Gastrocnemius medialis (tissue), 4 donors: ENCODE measurements around the gene SELENOM. TPM values are rescaled to one million over a fixed set of nuclear protein-coding genes. Genes with fewer than 3 reads are reported as not detected.
A peak's percentile ranks its signal among the peaks of the same experiment; 100 is the strongest.
"Not testable (repeated sequence)": the region's sequence is repeated elsewhere in the genome, so short reads cannot be mapped to it uniquely, and the experiment has no call there.

Experiments used
- ATAC-seq, 2 donors: fragments of 150-250 bp; one replicate each; pipeline ENCODE4 v1.9.1; 2016
- DNase-seq, 2 donors: peaks; one replicate each; pipeline ENCODE4 v3.0.0-alpha.2; 2019
- H3K27ac ChIP-seq, 4 donors: fragments of 200-600 bp; sonication (generic); 1 replicate in 1 of 4; 2 replicates in 3 of 4; pipeline ENCODE4 v1.5.1; 2016 to 2018; ENCODE audit warnings: mild to moderate bottlenecking in 2 of 4, moderate library complexity in 1 of 4
- H3K27me3 ChIP-seq, 3 donors: fragments of 200-600 bp; sonication (generic) in 2 of 3; 1 replicate in 1 of 3; 2 replicates in 2 of 3; pipeline versions ENCODE4 v1.5.1 to v1.6.0; 2016 to 2019; ENCODE audit warnings: mild to moderate bottlenecking in 1 of 3, moderate library complexity in 1 of 3
- H3K36me3 ChIP-seq, 2 donors: fragments of 200-600 bp; sonication (generic) in 1 of 2; one replicate each; pipeline ENCODE4 v1.5.1; 2017 to 2018
- H3K4me1 ChIP-seq, 2 donors: fragments of 200-600 bp; sonication (generic) in 1 of 2; one replicate each; pipeline ENCODE4 v1.5.1; 2016 to 2017; ENCODE audit warnings: mild to moderate bottlenecking in 2 of 2
- H3K4me3 ChIP-seq, 4 donors: fragments of 200-600 bp; sonication (generic) in 3 of 4; 1 replicate in 1 of 4; 2 replicates in 3 of 4; pipeline ENCODE4 v1.5.1; 2016 to 2019; ENCODE audit warnings: mild to moderate bottlenecking in 2 of 4
- H3K9me3 ChIP-seq, 3 donors: fragments of 200-600 bp; sonication (generic) in 2 of 3; 1 replicate in 1 of 3; 2 replicates in 2 of 3; pipeline ENCODE4 v1.5.1; 2016 to 2019
- CTCF ChIP-seq, 5 experiments: fragments of 450-650 bp in 3 of 5; fragments of 200-600 bp in 2 of 5; sonication (generic) in 2 of 5; IDR thresholded peaks in 4 of 5; conservative IDR thresholded peaks in 1 of 5; 1 replicate in 4 of 5; 2 replicates in 1 of 5; pipeline ENCODE4 v1.5.1; 2016 to 2019; ENCODE audit warnings: antibody characterized with exemption in 5 of 5, mild to moderate bottlenecking in 3 of 5, moderate library complexity in 3 of 5
- POLR2A ChIP-seq, 2 donors: fragments of 450-650 bp; IDR thresholded peaks; one replicate each; pipeline ENCODE4 v1.6.1; 2017; ENCODE audit warnings: antibody characterized with exemption in 2 of 2, mild to moderate bottlenecking in 2 of 2, moderate library complexity in 2 of 2
- in situ Hi-C, 4 donors: fragments of 200-750 bp; cut with MboI; loops; one replicate each; pipeline versions ENCODE4 v1.15.0 to v1.8.0; 2017; ENCODE audit warnings: low sequenced_read_pairs in 4 of 4
- intact Hi-C: fragments of 100-400 bp; cut with DNase I; formaldehyde crosslinking; loops from one replicate; pipeline ENCODE4 v1.15.1; 2023; ENCODE audit warnings: low total_unique reads
- total RNA-seq, 4 donors: library from RNA; depleted of rRNA; stranded (reverse); fragments of >200 nt; gene quantifications; one replicate each; pipeline versions ENCODE4 v1.1.0 to v1.2.3, GENCODE V29; 2016

Gene SELENOM
- total RNA-seq, 4 donors from 2014 or later, result 144 to 184 (median 157) TPM

DNA sequence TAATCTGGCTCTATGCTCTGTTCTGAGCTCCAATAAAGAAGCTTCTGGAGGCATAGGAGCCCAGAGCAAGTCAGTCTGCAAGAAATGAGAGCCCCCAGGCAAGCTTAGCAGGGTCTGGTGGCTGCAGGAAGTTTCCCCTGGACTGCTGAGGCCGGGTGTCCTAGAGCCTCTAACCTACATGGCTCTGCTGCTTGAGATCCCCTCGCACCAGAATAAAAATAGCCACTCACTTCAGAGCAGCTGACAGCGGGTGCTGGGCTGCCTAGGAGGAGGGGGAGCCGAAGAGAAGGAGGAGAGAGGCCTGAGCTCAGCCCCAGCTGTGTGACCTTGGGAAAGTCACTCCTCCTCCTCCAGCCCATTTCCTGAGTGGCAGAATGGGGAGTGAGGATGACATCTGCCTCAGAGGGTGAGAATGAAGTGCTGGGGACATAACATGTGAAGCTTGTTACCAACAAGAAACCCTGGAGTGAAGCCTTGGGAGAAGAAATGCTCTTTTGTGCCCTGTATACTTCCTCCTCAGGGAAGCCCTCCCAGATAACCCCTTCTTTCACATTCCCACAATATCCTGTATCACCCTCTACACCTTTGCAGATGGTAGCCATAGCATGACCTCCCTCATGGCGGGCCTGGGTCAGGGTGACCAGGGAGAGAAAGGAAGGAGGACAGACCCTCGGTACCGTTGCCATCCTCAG lies 11.8 kb upstream of the SELENOM start:
- Histone ChIP-seq H3K9me3 (no peaks in the 10 kb centered on the region), H3K36me3 (no peaks in the 10 kb centered on the region), H3K27ac (peak overlapping the region; percentile 57 to 67 (median 66)), H3K27me3 (no peaks in the 10 kb centered on the region), H3K4me1 (peaks cover 24 to 30% of the 10 kb centered on the region in 2 donors), H3K4me3 (no peak overlapping the region)
- TF ChIP-seq POLR2A (IDR thresholded peaks at IDR 0.05) (peak; percentile 29 to 47), CTCF (IDR thresholded peaks at IDR 0.05 in 4 of 5, conservative IDR thresholded peaks at IDR 0.05 in 1 of 5) (no peak)
- intact Hi-C loops (no loop called here), in situ Hi-C loops (no loop called here)
- ATAC-seq, result peak; percentile 76 to 82
- DNase-seq, result peak in 1 of 2 donors; percentile 63

DNA sequence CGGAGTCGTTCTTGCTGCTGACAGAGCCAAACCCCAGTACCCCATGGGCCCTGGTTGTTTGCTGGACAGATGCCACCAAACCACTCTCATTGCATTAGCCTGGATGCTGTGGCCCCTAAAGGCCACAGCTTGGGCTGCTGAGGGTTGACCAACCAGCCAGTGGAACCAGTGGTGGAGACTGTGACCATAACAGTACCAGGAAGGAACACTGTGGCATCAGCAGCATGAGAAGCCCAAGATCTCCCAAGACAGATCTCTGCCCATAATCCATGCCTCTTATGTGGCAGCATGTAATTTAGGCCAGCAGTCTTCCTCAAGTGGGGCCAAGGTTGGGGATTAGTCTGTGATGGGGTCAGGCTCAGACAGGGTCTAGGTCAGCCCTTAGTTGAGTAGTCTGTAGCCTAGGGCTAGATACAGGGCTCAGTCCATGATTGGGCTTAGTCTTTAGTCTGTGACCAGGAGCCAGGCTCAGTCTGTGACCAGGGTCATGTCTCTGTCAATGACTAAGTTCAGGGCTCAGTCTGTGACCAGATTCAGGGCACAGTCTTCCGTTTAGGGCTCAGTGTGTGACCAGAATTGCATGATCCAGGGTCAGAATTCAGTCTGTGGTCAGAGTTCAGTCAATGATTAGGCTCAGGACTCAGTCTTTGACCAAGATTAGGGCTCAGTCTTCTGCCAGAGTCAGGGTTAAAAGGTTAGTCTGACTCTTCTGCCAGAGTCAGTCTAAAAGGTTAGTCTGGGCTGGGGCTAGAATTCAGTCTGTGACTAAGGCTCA lies 10.9 kb upstream of the SELENOM start:
- Histone ChIP-seq H3K27me3 (no peaks in the 10 kb centered on the region), H3K36me3 (no peaks in the 10 kb centered on the region), H3K4me3 (no peak overlapping the region), H3K9me3 (no peaks in the 10 kb centered on the region), H3K4me1 (peaks cover 24 to 30% of the 10 kb centered on the region in 2 donors), H3K27ac (peak overlapping the region; percentile 57 to 67 (median 66))
- ATAC-seq (no peak), DNase-seq (no peak)
- TF ChIP-seq CTCF (IDR thresholded peaks at IDR 0.05 in 4 of 5, conservative IDR thresholded peaks at IDR 0.05 in 1 of 5), result no peak
- no peak for TF ChIP-seq POLR2A (IDR thresholded peaks at IDR 0.05)
- in situ Hi-C loops (no loop called here), intact Hi-C loops (no loop called here)

- ATAC-seq, H3K9me3 ChIP-seq, H3K4me3 ChIP-seq, H3K36me3 ChIP-seq, H3K27me3 ChIP-seq, intact Hi-C loops, DNase-seq, in situ Hi-C loops, H3K27ac ChIP-seq, H3K4me1 ChIP-seq: not testable (repeated sequence)
Observed at GRCh38 chr22:31112547-31113091, 5.3 kb upstream of the SELENOM start.

DNA sequence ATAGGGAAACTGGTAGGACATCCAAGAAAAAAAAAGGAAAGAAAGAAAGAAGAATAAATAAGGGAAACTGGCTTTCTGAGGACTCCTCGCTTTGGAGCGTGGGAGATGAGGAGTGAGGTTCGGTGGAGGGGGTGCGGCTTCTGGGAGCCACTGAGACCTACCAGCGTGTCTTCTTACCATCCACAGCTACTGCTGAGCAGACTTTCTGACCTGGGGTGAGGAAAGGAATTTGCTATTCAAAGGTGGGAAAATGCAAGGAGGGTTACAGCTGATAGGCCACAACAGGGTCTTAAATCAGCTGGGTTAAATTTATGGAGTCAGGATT lies 488 bp upstream of the SELENOM start:
- DNase-seq, result no peak

More for the DNA sequence above, 488 bp upstream of the SELENOM start:
- Histone ChIP-seq H3K27ac (peak overlapping the region; percentile 93 to 98 (median 96)), H3K27me3 (no peaks in the 10 kb centered on the region), H3K4me1 (peaks cover 18 to 25% of the 10 kb centered on the region in 2 donors), H3K4me3 (peak overlapping the region; percentile 52 to 80 (median 64)), H3K9me3 (no peaks in the 10 kb centered on the region), H3K36me3 (peaks cover 0 to 5% of the 10 kb centered on the region in 2 donors)
- no peak for TF ChIP-seq POLR2A (IDR thresholded peaks at IDR 0.05)
- TF ChIP-seq CTCF (IDR thresholded peaks at IDR 0.05 in 4 of 5, conservative IDR thresholded peaks at IDR 0.05 in 1 of 5), result peak in 2 of 5 experiments; percentile 23 to 28
- intact Hi-C loops, result loop anchor here (1.0 kb wide), 5 partner anchors 15 to 122 kb away; partner anchors contain the start of gene RNF185
- in situ Hi-C loops, result no loop called here
- ATAC-seq, result peak; percentile 28 to 43
